Measurements from ENCODE around the gene TSEN34.
A peak's percentile ranks its signal among the peaks of the same experiment; 100 is the strongest.
"Not testable (repeated sequence)": the region's sequence is repeated elsewhere in the genome, so short reads cannot be mapped to it uniquely, and the experiment has no call there.

Gene TSEN34

DNA sequence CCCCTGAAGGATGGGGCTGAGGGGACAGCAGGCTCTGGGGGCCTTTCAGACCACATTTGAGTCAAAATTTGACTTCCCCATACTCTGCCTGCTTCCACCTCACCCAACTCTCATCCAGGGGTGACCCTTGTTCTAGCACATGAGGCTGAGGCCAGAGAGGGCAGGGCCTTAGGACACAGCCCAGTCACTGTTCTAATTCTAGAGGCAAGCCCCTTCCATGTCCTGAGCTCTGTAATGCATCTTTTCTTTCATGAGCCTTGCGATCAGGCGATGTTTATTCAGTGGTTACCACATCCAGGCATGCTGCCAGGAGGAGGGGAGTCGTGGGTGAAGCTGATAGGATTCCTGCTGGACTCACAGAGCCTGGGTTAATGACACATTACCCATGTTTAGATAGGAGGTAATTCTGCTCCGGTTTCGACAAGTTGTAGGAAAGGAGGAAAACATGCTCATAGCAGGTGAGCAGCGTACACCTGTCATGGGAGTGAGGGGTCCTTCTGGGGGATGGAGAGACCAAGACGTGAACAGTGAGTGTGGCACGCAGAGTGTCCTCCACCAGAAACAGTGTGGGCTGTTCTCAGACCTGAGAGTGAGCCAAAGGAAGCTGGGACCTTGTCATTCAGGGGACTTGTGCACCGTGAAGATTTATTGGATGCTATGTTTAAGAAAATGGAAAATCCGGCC lies 18.8 kb downstream of the TSEN34 start:
- DNase-seq = peak; percentile 69

DNA sequence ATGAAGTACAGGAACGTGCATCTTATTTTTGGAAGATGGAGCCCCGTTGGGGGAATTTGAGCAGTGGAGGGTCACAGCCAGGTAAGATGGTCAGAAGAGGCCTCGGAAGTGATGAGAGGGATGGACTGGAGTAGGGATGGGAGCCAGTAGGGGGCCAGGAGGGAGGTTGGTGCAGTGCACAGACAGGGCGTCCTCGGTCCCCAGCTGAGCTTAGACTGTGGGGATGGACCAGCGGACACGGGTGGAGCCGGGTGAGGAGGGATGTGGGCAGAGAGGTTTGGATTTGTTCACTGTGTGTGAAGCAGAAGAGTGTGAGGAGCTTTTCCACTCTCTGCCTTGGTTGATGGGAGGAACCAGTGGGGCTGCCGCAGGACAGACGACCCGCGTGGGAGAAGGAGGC lies 20.1 kb downstream of the TSEN34 start:
- no peak for DNase-seq

DNA sequence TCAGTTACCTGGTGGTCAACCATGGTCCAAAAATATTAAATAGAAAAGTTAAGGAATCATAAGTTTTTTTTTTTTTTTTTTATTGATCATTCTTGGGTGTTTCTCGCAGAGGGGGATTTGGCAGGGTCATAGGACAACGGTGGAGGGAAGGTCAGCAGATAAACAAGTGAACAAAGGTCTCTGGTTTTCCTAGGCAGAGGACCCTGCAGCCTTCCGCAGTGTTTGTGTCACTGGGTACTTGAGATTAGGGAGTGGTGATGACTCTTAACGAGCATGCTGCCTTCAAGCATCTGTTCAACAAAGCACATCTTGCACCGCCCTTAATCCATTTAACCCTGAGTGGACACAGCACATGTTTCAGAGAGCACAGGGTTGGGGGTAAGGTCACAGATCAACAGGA lies 23.1 kb downstream of the TSEN34 start:
- not testable (repeated sequence) for DNase-seq

DNA sequence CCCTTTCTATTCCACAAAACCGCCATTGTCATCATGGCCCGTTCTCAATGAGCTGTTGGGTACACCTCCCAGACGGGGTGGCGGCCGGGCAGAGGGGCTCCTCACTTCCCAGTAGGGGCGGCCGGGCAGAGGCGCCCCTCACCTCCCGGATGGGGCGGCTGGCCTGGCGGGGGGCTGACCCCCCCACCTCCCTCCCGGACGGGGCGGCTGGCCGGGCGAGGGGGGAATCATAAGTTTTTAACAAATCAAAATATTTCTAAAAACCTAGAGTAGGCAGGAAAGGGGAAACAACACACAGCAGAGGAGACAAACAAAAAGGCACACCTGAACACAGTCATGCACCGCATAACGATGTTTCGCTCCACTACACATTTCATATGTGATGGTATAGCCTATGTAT lies 23.6 kb downstream of the TSEN34 start:
- not testable (repeated sequence) for DNase-seq

DNA sequence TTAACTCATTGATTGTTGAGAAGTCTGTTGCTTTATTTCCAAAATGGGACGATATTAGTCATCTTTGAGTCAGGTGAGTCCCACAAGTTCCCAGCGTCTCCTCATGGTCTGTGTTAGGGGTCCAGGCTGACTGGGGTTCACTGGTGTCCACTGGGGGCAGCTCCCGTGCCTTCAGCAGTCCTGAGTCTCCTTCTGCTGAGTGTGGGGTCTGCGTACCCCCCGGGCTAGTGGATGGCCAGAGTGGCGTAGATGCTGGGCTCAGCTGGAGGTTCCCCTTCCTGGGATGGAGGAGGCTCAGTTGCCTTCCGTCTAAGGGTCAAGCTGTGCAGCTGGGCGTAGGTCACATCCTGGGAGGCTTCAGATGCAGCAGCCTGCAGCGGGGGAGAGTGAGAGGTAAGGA lies 25.8 kb downstream of the TSEN34 start:
- DNase-seq = no peak

DNA sequence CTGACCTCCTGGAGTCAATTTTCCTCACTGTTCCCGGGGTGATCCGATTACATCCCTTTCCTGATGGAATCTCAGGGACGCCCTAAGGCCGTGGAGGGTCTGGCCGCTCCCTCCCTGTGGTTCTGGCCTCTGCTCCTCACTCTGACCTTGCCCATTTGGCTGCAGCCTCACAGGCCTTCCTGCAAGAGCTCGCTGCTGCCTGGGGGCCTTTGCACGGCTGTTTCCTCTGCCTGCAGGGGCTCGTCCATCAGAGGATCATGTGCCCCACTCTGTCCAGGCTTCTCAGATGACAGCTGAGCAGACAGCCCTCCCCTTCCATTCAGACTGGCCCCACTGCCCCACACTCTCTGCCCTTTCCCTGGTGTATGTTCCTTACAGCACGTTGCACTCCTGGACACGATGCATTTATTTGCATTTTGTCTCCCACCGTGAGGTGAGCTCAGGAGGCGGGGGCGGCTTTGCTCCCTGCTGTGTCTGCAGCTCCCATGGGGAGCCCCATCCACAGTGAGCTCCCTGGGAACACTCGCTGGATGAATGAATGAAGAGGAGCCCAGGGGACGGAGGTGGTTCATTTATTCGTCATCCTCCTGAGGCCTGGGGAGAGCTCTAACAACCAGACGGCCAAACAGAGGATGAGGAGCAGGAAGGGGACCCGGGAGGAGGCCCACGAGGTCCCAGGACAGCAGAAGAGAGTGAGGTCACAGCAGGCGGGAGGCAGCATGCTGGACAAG lies 26.6 kb downstream of the TSEN34 start:
- not testable (repeated sequence) for DNase-seq

DNA sequence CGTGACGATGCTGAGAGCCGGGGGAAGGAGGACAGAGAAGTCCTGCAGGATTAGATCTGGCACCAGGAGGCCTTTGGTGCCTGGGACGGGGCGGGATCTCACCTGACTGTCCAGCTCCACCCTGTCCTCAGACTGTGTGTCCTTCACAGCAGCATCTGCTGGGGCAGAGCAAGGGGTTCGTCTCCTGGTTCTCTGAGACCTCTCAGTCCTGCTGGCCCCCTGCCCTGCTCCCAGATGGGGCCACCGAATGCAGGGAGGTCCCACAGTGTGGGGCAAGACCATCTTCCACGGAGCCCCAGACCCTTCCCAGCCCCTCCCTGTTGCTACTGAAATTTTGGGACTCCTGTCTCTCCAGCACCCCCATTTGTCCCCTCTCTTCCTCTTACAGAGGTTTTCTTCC lies 27.2 kb downstream of the TSEN34 start:
- DNase-seq = no peak

DNA sequence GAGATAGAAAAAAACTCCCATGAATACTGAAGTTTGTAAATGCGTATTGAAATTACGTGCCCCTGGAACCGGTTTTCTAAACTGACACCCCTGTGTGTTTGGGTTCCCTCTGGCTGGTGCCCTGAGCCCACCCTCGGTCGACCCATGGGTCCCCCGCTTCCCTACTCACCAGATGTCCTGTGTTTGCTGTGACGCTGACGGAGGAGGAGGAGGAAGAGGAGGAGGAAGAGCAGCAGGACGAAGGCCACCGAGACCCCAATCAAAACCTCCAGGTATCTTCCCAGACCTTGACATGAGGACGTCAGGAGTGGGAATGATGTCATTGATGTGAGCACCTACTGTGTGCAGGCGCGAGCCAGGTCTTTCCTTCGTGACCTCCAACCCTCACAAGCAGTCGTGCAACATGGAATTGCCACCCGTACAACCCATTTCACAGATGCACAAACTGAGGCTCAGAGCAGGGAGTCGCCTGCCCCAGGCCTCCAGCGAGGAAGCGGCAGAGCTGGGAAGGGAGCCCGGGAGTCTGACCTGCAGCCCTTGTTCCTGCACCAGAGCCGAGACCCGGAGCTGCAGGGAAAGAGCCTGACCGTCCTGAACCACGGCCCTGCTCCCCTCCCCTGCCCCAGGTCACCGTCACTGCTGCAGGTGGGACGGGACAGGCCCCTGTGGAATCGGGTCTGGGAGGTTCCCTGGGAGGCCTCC lies 28.0 kb downstream of the TSEN34 start:
- no peak for DNase-seq

DNA sequence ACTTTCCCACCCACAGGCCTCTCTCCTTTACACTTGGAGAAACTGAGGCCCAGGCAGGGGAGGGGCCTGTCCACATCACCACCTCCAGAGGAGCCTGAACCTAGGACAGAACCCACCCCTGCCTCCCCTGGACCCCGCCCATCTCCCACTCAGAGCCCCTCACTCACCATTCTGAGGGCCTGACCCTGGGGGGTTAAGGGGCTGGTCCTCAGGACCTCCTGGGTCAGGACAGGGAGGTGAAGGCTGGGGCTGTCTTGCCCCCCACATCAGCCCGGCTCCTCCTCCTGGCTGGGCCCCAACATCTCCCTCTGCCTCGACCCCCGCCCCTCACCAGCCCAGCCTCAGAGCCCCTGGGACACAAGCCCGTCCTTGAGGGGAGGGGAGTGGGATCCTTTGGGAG lies 28.6 kb downstream of the TSEN34 start:
- not testable (repeated sequence) for DNase-seq

DNA sequence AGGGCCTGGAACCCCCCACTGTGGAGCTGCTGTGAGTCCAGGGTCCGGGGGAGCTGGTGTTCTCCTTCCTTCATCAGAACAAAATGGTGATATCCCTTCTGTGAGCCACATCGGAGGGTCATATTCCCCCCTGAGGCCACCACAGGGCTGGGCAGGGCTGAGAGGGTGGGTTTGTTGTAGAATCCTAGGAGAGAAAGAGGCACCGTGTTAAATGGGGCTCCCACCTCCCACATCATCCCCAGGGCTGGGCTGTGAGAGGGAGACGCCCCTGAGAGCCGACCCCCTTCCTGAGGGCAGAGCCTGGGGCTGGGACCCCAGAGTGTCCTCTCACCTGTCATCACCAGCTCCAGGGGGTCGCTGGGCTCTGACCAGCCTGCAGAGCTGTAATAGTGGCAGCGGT lies 30.8 kb downstream of the TSEN34 start:
- not testable (repeated sequence) for DNase-seq

DNA sequence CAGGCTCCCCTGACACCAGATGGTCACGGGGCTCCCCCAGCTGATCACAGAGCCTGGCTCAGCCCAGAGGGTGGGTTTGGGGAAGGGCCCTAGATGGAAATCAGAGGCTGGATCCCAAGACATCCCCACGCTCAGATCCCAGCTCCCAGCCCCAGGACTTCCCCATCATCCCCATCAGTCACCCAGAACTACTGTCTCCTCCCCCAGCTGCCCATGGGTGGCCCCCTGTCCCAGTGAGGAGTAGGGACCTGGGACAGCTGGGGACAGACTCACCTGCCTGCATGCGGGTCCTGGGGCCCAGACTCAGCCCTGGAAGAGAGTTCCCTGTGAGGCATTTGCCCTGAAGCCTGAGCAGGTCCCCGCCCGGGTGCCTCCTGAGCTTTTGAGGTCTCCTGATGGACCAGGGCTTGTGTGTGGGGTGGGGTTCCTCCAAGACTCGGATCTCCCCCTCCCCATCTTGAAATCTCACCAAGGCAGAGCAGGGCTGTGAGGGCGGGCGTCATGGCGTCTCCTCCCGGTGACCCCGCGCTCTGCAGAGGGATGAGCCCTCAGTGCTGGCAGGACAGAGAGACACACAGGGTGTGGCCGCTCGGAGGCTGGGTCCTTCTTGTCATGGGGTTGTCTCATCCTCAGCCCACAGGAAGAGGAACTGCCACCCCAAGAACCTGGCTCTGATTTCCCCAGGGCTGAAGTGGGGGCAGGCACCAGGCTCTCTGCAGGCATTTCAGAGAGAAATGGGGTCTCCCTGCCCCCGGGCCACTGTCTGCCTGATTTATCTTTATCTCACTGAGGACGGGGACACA lies 31.6 kb downstream of the TSEN34 start, which contains the start of gene LILRB3:
Gene LILRB3 (minus strand): TSS at position 534 of the 803 bp plus-strand sequence. CDS start 31 bp downstream, at position 503.
- not testable (repeated sequence) for DNase-seq

DNA sequence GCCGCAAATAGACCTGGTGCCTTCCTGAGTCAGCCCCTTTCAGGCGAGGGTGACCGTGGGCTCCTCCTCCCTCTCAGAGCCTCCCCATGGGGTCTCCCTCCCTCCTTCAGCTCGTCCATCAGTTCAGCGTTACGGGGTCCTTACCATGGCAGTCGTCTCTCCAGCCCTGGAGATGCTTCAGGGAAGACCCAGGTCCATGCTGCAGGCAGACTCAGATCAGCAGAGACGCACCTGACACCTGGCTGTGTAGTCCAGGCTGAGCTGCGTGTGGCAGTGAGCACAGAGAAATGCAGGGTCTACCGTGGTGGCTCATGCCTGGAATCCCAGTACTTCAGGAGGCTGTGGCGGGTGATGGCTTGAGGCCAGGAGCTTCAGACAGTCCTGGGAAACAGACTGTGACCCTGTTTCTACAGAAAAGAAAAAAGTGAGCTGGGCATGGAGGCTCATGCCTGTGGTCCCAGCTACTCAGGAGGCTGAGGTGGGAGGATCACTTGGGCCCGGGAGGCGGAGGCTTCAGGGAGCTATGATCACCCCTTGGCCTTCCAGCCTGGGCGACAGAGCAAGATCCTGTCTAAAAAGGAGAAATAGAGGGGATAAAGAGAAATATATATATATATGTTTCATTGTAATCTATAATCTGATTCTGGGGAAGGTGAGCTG lies 32.3 kb downstream of the TSEN34 start:
- not testable (repeated sequence) for DNase-seq

DNA sequence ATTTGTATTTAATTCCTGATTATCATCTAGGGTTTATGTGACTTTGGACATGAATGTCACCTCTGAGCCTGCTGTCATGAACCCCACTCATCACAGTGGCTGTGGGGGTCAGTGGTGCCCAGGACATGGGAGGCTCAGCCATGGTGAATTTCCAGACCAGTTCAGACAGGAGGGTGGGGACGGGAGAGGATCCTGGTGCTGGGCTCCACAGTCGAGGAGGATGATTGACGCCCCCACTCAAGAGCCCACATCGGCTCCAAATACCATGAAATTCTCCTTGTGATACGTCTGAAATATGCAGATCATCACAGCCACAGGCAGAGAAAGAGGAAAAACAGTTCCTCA lies 32.8 kb downstream of the TSEN34 start:
- not testable (repeated sequence) for DNase-seq

DNA sequence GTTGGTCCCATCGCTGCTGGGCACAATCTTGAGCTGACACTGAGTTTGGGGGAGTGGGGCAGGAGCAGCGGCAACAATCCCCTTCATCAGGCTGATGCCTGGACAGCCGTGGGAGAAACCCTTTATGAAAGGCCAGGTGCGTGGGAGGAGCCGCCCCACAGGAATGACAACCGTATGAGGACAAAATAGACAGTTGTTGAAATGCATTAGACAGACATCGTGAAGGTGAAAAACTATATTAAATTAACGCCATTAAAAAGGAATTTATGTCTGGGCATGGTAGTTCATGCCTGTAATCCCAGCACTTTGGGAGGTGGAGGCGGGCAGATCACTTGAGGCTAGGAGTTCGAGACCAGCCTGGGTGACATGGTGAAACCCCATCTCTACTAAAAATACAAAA lies 33.5 kb downstream of the TSEN34 start:
- not testable (repeated sequence) for DNase-seq

DNA sequence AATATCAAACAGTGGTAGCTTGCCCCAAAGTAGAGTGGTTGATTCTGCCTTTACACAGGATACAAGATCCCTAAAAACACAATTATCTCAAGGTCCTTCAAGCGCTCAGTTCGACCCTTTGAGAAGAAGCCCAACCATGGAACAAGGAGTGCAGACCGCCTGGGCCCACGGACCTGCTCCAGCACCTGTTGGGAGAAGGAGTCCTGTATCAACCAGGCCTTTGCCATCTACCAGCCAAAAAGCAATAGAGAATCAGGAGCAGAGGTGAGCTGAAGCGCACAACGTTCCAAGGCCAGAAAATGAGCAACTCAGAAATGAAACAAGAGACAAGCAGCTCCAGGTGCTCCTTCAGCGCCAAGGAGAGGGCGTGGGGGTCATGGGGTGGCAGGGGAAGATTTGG lies 38.0 kb downstream of the TSEN34 start:
- DNase-seq = no peak

DNA sequence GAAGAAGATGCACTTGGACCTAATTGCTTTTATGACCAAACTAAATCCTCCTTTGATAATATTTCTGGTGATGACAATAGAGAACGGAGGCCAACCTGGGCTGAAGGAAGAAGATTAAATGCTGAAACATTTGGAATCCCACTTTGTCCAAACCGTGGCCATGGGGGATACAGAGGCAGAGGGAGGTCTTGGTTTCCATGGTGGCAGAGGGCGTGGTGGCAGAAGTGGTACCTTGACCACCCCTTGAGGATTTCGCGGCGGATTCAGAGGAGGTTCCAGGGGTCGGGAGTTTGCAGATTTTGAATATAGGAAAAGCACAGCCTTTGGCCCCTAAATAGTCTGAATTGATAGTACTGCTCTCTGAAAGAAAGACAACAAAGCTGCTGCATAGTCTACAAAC lies 38.9 kb downstream of the TSEN34 start:
- no peak for DNase-seq

DNA sequence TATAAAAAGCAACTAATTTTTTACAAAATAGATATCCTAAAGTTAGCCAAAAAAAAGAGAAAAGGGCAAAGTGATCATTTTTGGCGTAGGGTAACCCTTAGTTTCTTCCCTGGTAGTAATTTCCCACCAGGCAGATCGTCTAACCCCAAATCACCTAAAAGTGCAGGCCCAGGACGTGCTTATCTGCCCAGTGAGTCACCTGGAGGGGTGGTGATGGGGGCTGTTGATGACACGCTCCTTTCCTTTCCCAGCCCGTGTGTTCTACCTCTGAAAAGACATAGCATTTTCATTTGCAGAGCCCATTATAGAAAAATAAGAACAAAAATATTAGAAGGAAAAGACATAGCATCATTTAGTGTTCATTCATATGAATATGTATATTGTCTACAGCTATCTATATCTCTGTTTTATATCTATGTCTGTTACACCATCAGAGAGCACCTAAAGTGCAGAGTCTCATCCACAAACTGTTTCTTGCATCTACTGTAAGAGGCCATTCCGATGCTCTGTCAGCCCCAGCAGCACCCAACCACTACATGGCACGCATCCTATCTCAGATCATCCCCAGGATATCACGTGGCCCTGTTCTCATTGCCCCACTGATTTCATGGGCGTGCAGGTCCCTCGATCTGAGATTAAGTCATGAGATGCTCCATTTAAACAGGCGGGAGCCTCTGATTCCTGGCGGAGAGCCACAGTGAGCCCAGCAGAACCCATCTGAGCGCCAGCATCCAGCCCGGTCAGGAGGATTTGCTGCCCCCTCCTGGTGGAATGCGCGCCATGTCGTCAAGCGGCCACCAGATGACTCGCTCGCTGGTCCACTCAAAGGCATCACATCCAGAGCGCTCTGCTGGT lies 40.2 kb downstream of the TSEN34 start:
- DNase-seq = no peak

DNA sequence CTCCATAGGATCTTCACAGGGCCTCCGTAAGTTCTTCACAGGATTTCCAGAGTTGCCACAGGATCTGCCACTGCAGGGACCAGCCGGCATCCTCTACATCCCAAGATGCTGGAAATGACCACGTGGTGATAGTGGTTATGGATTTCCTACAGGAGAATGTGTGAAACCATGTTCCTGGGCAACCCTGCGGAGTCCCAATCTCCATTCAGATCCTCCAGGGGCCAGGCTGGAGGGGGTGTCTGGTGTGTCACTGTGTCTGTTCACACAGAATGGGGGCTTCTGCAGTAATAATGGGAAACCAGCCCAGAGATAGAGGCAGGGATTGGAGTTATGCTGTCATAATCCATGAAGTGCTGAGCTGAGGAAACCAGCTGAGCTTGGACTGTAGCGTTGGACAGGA lies 42.8 kb downstream of the TSEN34 start:
- no peak for DNase-seq

DNA sequence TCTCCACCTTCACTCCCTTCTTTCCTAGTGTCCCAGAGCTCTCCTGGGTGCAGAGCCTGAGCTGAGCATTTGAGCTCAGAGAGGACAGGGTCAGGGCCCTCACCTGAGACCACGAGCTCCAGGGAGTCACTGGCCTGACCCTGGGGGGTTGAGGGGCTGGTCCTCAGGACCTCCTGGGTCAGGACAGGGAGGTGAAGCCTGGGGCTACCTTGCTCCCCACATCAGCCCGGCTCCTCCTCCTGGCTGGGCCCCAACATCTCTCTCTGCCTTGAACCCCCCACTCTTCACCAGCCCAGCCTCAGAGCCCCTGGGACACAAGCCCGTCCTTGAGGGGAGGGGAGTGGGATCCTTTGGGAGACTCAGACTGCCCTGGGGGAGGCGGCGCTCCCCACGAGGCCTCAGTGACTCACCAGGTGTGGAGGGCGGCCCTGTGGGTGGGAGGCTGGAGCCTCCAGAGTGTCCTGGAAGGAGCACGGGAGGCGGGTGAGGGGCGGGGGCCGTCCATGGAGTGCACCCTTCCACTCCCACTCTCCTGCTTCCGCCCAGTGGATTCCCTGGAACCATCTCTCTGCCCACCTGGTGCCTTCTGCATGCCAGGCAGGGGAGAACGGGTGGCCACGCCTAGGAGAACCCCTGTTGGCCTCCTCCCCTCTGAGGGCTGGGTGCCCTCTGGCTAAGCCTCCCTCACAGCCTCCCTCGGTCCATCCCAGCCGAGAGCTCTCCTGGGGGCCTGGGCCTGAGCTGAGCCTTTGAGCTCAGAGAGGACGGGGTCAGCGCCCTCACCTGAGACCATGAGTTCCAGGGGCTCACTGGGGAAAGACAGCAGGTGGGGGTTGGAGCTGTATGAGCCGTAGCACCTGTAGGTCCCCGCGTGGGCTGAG lies 48.6 kb downstream of the TSEN34 start:
- not testable (repeated sequence) for DNase-seq
